Measurements from ENCODE around the gene CHST15.

The CHST15 gene

DNA sequence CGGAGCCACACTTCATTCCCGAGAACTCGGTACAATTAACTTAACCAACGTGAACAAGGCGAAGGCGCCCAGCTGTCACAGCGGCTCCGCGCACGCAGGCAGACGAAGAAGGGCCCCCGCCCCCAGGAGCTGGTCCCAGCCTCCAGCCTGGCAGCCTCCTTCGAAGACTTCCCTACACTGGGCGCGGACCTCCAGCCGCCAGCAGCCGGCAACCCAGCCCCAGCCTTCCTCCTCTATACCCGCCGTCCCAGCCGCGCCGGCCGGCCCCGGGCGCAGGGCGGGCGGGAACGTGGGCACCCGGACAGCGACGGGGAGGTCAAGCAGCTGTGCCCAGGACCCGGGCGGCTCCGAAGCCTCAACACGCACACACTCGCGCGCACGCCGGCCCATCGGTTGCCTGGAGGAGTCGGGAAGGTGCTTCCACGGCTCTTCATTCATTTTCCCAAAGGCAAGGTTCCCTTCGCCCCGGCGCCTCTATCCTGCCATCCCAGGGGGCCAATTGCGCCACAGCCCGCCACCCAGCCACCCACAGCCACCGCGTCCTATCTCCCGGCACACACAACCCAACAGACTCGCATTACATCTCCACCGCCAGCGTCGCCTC is 1.6 kb downstream of the CHST15 start:
- Mint-ChIP-seq H3K4me3 (no peak overlapping the region), H3K4me1 (peaks cover 5% of the 10 kb centered on the region), H3K9me3 (no peaks in the 10 kb centered on the region), H3K27me3 (peaks cover 62% of the 10 kb centered on the region), H3K27ac (ENCODE audit: low read depth) (no peak overlapping the region), H3K36me3 (ENCODE audit: insufficient read depth) (peaks cover 4% of the 10 kb centered on the region)
- no peak for DNase-seq (ENCODE audit: low spot score in 2 of 2)
- no peak for ATAC-seq (replicated peaks; ENCODE audit: extremely low read depth, poor library complexity, severe bottlenecking)

DNA sequence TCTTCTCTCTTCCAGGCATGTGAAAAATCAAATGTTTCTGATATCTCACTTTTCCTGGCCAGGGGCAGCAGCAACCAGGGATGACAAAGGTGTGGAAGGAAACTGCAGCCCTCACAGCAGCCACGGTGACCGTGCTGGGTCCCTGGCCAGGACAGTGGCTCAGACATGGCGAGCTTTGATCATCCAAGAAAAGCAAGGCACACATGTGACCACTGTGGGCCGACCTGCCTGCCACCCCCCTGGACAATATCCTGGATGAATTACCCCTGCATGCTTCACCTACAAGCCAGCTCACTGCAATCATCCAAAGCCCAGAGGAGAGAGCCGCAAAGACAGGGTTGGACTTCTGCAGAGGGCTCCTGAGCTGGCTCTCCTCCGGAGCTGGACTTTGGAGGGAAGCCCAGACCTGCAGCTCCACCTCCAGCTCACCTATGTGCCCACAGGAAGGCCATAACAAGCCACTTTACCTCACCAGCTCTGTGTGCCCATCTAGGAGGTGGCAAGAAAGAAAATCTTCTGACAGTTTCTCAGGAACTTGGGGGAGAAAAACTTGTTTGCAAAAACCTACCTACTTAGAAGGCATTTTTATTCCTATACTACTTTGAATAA is 2.7 kb downstream of the CHST15 start:
- H3K36me3 Mint-ChIP-seq (ENCODE audit: insufficient read depth): peaks cover 2% of the 10 kb centered on the region
- H3K4me3 Mint-ChIP-seq: no peak overlapping the region
- no peak for DNase-seq (ENCODE audit: low spot score in 2 of 2)
- peaks cover 52% of the 10 kb centered on the region for H3K27me3 Mint-ChIP-seq
- H3K27ac Mint-ChIP-seq (ENCODE audit: low read depth): no peak overlapping the region
- H3K9me3 Mint-ChIP-seq: no peaks in the 10 kb centered on the region
- no peak for ATAC-seq (replicated peaks; ENCODE audit: extremely low read depth, poor library complexity, severe bottlenecking)
- peaks cover 5% of the 10 kb centered on the region for H3K4me1 Mint-ChIP-seq

DNA sequence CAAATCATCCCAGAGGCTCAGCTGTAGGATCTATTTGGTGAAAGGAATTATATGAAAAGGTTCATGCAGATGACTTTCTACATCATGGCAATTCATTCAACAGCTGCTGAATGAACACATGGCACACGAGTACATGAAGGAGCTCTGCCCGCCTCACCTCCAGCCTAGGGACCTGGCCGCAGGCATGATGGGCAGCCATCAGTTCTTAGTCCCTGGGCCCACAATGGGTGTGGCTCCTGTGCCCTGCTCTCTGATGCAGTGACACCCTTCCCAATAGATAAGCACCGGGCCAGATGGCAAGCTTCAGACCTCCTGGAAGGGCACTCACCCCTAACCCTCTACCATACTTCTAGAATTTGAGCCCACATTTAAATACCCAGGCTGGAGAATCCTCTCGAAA is 3.5 kb downstream of the CHST15 start:
- Mint-ChIP-seq H3K36me3 (ENCODE audit: insufficient read depth) (peaks cover 2% of the 10 kb centered on the region), H3K27ac (ENCODE audit: low read depth) (no peak overlapping the region), H3K4me3 (no peak overlapping the region), H3K9me3 (no peaks in the 10 kb centered on the region), H3K4me1 (peaks cover 5% of the 10 kb centered on the region), H3K27me3 (peaks cover 44% of the 10 kb centered on the region)
- no peak for ATAC-seq (replicated peaks; ENCODE audit: extremely low read depth, poor library complexity, severe bottlenecking)
- DNase-seq (ENCODE audit: low spot score in 2 of 2): no peak

DNA sequence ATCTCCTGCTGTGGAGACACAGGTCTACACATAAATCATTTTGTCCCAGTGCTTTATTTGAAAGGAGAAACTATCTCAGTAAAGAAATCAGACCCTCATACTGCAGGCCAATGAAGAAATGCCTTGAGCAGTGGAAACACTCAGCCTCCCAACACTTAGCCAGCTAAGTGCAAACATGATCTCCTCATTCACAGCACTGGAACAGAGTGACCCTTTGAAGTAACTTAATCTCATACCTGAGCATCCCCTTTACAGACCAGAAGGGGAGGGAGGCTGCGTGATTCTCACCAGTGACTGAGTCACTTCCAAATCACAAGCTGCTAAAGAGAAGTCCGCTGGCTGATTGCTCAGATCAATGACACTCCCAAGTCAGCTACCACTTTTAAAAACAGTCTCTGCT is 4.5 kb downstream of the CHST15 start:
- H3K4me1 Mint-ChIP-seq: peaks cover 5% of the 10 kb centered on the region
- ATAC-seq (replicated peaks; ENCODE audit: extremely low read depth, poor library complexity, severe bottlenecking) (no peak), DNase-seq (ENCODE audit: low spot score in 2 of 2) (no peak)
- H3K27me3 Mint-ChIP-seq: peaks cover 38% of the 10 kb centered on the region
- H3K36me3 Mint-ChIP-seq (ENCODE audit: insufficient read depth): peaks cover 2% of the 10 kb centered on the region
- H3K9me3 Mint-ChIP-seq: no peaks in the 10 kb centered on the region
- H3K27ac Mint-ChIP-seq (ENCODE audit: low read depth): no peak overlapping the region
- H3K4me3 Mint-ChIP-seq: no peak overlapping the region

DNA sequence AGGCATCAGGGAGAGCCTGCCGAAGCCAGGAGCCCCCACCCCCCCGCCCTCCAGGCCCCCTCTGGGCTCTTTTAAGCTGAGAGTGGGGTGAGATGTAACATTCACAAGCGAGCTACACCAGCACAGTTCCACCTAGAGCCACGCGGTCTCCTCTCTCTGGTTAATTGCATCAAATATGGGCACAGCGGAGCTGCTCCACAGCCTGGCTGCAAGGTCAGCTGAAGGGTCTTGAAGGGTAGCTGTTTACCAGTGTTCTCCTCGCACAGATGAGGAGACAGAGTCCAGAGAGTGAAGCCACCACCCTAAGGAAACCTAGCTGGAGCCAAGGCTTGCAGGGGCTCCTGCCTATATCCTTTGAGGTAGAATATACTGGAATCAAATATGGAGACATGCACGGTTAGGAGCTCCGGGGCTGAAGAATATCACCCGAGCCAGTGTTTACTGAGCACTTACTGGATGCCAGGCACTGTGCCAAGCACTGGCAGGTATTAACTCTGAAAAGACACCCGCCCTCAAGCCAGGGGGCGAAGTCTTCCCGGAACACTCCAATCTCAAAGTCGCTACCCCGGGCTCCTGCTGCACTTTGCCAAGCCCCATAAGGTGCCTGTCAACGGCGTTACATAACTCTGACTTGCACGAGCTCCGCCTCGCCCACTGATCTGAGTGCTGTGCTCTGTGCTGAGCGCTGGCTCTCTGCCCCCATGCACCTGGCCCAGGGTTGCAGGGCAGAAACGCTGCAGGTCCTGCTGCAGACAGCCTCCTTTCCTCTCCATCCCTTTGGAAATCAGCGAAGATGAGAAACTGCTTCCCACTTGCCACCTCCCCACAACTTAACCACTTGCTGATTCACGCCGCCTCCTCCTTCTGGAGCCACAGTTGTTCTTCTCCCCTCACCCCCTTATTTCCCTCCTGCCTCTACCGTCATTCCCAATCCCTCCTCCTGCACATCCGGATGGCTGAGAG is 5.4 kb downstream of the CHST15 start:
- peaks cover 5% of the 10 kb centered on the region for H3K4me1 Mint-ChIP-seq
- DNase-seq (ENCODE audit: low spot score in 2 of 2): no peak
- peaks cover 2% of the 10 kb centered on the region for H3K36me3 Mint-ChIP-seq (ENCODE audit: insufficient read depth)
- no peak overlapping the region for H3K27ac Mint-ChIP-seq (ENCODE audit: low read depth)
- no peaks in the 10 kb centered on the region for H3K9me3 Mint-ChIP-seq
- H3K4me3 Mint-ChIP-seq: no peak overlapping the region
- no peak for ATAC-seq (replicated peaks; ENCODE audit: extremely low read depth, poor library complexity, severe bottlenecking)
- H3K27me3 Mint-ChIP-seq: peaks cover 38% of the 10 kb centered on the region

DNA sequence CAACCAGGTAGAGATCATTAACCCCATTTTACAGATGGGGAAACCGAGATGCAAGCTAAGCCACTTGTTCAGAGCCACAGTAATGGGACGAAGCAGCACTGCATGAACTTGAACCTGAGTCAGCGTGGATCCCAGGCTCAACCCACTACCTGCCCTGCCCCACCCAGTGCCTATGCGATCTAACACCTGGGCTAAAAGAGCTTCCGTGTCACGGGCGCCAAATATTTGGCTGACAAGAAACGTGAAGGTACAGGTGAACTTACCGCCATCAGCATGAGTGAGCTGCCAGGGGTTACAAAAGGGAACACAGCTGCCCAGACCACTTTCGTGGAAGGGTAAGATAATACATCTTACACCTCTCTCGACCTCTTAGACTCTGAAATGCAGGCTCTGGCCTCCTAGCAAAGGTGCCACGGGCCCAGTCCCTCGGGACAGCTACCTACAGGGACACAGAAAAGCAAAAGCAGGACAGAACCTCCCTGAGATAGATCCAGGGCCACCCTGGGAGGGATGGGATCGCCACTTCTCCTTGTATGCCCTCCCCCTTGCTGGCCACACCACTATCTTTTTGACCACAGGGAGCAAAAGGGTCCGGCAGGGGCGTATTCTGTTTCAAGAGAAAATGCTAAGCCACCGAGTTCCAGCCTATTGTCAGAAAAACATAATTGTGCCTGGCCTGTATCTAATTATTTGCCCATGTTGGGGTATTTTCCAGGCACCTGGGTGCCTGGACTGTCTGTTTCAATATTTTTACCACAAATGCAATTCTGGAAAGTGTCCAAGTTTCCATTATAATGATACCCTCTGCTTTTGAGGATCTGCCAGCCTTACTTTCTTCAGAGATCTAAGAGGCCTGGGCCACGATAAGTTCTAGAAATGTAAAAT is 6.4 kb downstream of the CHST15 start:
- DNase-seq (ENCODE audit: low spot score in 2 of 2) (no peak), ATAC-seq (replicated peaks; ENCODE audit: extremely low read depth, poor library complexity, severe bottlenecking) (no peak)
- Mint-ChIP-seq H3K4me1 (peaks cover 5% of the 10 kb centered on the region), H3K4me3 (no peak overlapping the region), H3K27me3 (peaks cover 38% of the 10 kb centered on the region), H3K36me3 (ENCODE audit: insufficient read depth) (peaks cover 1% of the 10 kb centered on the region), H3K9me3 (no peaks in the 10 kb centered on the region), H3K27ac (ENCODE audit: low read depth) (no peak overlapping the region)

DNA sequence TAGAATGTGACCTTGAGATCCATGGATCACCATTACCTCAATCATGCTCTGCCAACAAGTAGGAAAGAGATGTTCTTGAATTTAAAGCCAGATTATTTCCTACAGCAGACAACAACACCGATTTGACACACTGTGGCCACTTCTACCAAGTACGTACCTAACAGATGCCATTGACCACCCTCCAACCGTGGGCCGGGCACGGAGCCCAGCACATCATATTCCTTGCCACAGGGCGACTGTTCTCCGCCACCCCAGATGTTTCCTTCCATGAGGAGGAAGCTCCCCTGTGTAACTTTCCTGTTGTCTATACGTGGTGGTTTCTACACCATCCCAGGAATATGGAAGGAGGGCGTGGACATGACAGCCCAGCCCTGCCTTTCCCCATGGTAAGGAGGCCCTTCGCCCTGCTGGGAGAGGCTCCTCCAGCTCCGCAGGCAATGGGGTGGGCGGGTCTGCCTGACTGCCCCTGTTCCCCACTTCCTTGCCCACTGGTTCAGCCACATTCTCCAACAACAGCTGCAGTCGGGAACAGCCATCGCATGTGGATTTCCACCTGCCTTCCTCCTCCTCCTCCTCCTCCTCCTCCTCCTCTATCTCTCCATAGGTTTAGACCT is 7.2 kb downstream of the CHST15 start:
- DNase-seq (ENCODE audit: low spot score in 2 of 2): no peak
- Mint-ChIP-seq H3K36me3 (ENCODE audit: insufficient read depth) (no peaks in the 10 kb centered on the region), H3K9me3 (no peaks in the 10 kb centered on the region), H3K27me3 (peaks cover 33% of the 10 kb centered on the region), H3K27ac (ENCODE audit: low read depth) (no peak overlapping the region), H3K4me3 (no peak overlapping the region), H3K4me1 (peaks cover 4% of the 10 kb centered on the region)
- ATAC-seq (replicated peaks; ENCODE audit: extremely low read depth, poor library complexity, severe bottlenecking): no peak

DNA sequence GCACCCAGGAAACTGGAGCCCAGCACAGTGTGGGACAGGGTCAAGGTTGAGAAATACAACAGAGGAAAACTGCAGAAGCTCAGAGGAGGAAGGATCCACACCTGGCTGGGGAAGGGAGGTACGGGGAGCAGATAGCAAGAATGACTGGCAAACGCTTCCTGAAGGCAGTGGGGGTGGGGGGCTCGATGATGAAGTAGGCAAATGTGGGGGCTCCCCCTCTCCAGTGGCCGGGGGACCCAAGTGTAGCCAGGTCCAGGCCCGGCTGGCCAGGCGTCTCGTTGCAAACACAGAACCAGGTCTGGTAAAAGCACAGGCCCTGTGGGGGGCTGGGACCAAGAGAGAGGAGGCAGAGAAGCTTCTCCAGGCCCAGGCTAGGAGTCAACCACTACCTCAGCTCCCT is 7.7 kb downstream of the CHST15 start:
- Mint-ChIP-seq H3K4me1 (no peaks in the 10 kb centered on the region), H3K27ac (ENCODE audit: low read depth) (no peak overlapping the region), H3K36me3 (ENCODE audit: insufficient read depth) (no peaks in the 10 kb centered on the region), H3K4me3 (no peak overlapping the region), H3K27me3 (peaks cover 28% of the 10 kb centered on the region), H3K9me3 (no peaks in the 10 kb centered on the region)
- DNase-seq (ENCODE audit: low spot score in 2 of 2): no peak
- ATAC-seq (replicated peaks; ENCODE audit: extremely low read depth, poor library complexity, severe bottlenecking): no peak

DNA sequence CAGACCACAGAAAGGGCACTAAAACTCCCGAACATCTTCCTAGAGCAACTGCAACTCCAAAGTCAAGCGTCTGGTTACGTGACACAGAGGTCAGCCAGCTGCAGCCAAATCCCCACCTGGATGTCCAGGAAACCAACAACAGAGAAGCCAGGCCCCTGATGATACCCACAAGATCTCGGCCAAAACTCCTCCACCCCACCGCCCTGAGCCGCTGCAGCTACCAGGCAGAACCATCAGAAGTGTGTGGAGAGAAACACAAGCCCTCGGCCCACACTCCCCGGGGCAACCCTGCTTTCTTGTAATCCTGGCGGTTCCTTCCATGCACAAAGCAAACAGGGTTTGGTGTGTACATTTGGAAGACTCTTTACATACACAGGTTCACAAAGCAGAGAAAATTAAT is 8.7 kb downstream of the CHST15 start:
- H3K4me1 Mint-ChIP-seq: no peaks in the 10 kb centered on the region
- peaks cover 28% of the 10 kb centered on the region for H3K27me3 Mint-ChIP-seq
- H3K9me3 Mint-ChIP-seq: no peaks in the 10 kb centered on the region
- DNase-seq (ENCODE audit: low spot score in 2 of 2) (no peak), ATAC-seq (replicated peaks; ENCODE audit: extremely low read depth, poor library complexity, severe bottlenecking) (no peak)
- H3K4me3 Mint-ChIP-seq: no peak overlapping the region
- H3K27ac Mint-ChIP-seq (ENCODE audit: low read depth): no peak overlapping the region
- H3K36me3 Mint-ChIP-seq (ENCODE audit: insufficient read depth): no peaks in the 10 kb centered on the region

DNA sequence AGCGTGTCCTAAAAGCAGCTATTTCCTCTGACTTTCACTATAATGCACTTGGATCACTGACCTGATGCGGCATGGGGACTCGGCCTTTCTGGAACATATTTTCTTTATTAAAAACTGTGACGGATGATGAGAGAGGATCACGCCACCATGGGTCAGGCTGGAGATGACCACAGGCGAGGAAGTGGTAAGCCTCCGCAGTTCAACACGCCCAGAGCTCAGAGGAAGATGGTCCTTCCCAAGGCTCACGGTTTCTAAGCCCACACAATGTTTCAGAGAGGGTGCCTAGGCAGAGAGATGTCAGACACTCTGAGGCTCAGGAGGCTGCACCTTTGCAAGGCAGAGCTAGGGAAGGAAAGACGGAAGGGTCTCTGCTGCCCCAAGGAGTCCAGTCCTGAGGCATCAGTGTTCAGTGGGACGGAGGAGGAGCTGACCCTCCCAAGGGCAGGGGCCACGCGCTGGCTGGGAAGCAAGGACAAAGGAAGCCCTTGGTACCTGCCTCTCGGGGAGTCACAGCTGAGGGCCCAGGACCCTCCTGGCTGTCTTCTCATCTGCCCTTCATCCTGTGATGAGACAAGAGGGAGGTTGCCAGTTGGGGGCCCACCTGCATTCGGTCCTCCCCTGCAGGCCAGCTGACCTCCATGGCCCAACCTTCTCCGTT is 9.5 kb downstream of the CHST15 start:
- DNase-seq (ENCODE audit: low spot score in 2 of 2): no peak
- Mint-ChIP-seq H3K27me3 (peaks cover 26% of the 10 kb centered on the region), H3K4me1 (no peaks in the 10 kb centered on the region), H3K4me3 (no peak overlapping the region), H3K36me3 (ENCODE audit: insufficient read depth) (no peaks in the 10 kb centered on the region), H3K9me3 (no peaks in the 10 kb centered on the region), H3K27ac (ENCODE audit: low read depth) (no peak overlapping the region)
- ATAC-seq (replicated peaks; ENCODE audit: extremely low read depth, poor library complexity, severe bottlenecking): no peak

DNA sequence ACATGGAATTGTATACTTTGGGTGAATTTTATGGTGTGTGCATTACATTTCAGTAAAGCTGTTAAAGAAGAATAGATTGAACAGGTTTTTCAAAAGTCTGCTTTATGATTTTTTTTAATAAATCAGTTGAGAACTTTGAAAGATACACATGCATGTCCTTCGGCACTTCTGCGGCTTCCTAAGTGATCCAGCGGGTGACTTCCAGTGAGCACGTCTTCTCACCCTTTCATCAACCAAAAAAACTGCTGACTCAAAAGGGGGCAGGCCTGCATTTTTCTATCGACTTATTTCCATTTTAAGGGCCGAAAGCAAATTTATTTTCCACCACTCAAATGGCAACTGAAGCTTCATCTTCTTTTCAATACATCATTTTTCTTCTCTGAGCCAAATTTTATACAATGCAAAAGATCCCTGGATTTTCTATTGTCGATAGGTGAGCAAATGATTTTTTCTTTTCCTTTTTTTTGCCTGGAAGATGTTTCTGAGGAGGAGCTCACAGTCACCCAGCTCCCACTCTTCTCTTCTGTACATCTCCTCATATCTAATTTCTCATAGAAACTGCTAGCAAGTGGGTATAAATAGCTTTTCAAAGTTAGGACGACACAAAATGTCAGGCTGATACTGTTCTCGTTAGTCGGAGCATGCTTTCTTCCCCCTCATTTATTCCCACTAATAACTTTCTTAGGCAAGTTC is 10.2 kb downstream of the CHST15 start:
- Mint-ChIP-seq H3K36me3 (ENCODE audit: insufficient read depth) (no peaks in the 10 kb centered on the region), H3K4me3 (no peak overlapping the region), H3K27me3 (peaks cover 19% of the 10 kb centered on the region), H3K27ac (ENCODE audit: low read depth) (no peak overlapping the region), H3K4me1 (no peaks in the 10 kb centered on the region), H3K9me3 (no peaks in the 10 kb centered on the region)
- DNase-seq (ENCODE audit: low spot score in 2 of 2) (no peak), ATAC-seq (replicated peaks; ENCODE audit: extremely low read depth, poor library complexity, severe bottlenecking) (no peak)
